Suprapubic skin (tissue), 4 donors: Measurements from ENCODE around the gene FKBP3. TPM values are rescaled to one million over a fixed set of nuclear protein-coding genes. Genes with fewer than 3 reads are reported as not detected.
"Not testable (repeated sequence)": the region's sequence is repeated elsewhere in the genome, so short reads cannot be mapped to it uniquely, and the experiment has no call there.

ENCODE experiments used
- DNase-seq, 2 donors: peaks; one replicate each; pipeline ENCODE4 v3.0.0-alpha.2; 2019; ENCODE audit warnings: low spot score in 2 of 2
- H3K27ac ChIP-seq: fragments of 200-600 bp; sonication (generic); one replicate; pipeline ENCODE4 v1.5.1; 2019
- H3K27me3 ChIP-seq: fragments of 200-600 bp; sonication (generic); one replicate; pipeline ENCODE4 v1.5.1; 2019
- H3K36me3 ChIP-seq: fragments of 200-600 bp; sonication (generic); one replicate; pipeline ENCODE4 v1.5.1; 2019
- H3K4me1 ChIP-seq: fragments of 200-600 bp; sonication (generic); one replicate; pipeline ENCODE4 v1.5.1; 2019
- H3K4me3 ChIP-seq: fragments of 200-600 bp; sonication (generic); one replicate; pipeline ENCODE4 v1.5.1; 2019; ENCODE audit warnings: mild to moderate bottlenecking
- H3K9me3 ChIP-seq: fragments of 200-600 bp; sonication (generic); one replicate; pipeline ENCODE4 v1.5.1; 2019
- CTCF ChIP-seq, 2 donors: fragments of 200-600 bp in 1 of 2; fragments of 450-650 bp in 1 of 2; sonication (generic) in 1 of 2; IDR thresholded peaks; one replicate each; pipeline ENCODE4 v1.5.1; 2016 to 2019; ENCODE audit warnings: antibody characterized with exemption in 2 of 2, mild to moderate bottlenecking in 1 of 2, moderate library complexity in 1 of 2
- EP300 ChIP-seq: sonication (generic); formaldehyde crosslinking; IDR thresholded peaks from one replicate; pipeline ENCODE4 v1.6.1; 2017; ENCODE audit warnings: antibody characterized with exemption
- POLR2A ChIP-seq, 2 donors: fragments of 450-650 bp; IDR thresholded peaks; one replicate each; pipeline ENCODE4 v1.6.1; 2017; ENCODE audit warnings: antibody characterized with exemption in 2 of 2, mild to moderate bottlenecking in 2 of 2, moderate library complexity in 2 of 2
- POLR2AphosphoS5 ChIP-seq, 3 donors: sonication (generic); formaldehyde crosslinking; IDR thresholded peaks; one replicate each; pipeline ENCODE4 v1.6.1; 2017; ENCODE audit warnings: antibody characterized with exemption in 3 of 3
- WGBS: methylation state at CpG from one replicate; pipeline ENCODE4 v1.1.5; 2018; 5-methylcytosine and 5-hydroxymethylcytosine counted together
- total RNA-seq, 4 donors: library from RNA; depleted of rRNA; stranded (reverse); fragments of >200 nt; gene quantifications; one replicate each; pipeline ENCODE4 v1.1.0, GENCODE V29; 2016

FKBP3 gene
- total RNA-seq, 4 donors from 2014 or later = 19.4 to 47.1 (median 22.0) TPM

DNA sequence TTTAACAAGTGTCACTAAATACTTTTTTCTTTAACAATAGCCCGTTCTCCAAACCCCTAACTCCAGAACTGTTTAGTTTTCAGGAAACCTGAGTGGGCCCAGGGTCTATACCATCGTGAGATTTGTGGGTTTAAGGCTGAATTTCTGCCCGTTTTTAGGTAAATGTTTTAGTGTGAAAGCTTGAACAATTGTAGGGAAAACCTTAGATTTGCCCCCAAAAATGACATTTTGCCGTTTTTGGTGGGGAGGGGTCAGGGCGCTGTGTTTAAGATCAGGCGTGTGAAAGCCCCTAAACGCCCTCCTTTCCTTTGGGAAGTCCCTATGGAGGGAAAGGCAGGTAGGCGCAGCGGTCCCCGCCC, 50.7 kb downstream of the FKBP3 start:
- Histone ChIP-seq H3K4me3 (peak overlapping the region; percentile 69), H3K4me1 (peaks cover 41% of the 10 kb centered on the region), H3K9me3 (no peaks in the 10 kb centered on the region), H3K36me3 (no peaks in the 10 kb centered on the region), H3K27me3 (no peaks in the 10 kb centered on the region), H3K27ac (peak overlapping the region; percentile 91)
- no peak for DNase-seq
- no peak for TF ChIP-seq POLR2A (IDR thresholded peaks at IDR 0.05)
- no peak for TF ChIP-seq POLR2AphosphoS5 (IDR thresholded peaks at IDR 0.05)
- TF ChIP-seq CTCF (IDR thresholded peaks at IDR 0.05) = no peak
- TF ChIP-seq EP300 = no peak
- WGBS = 2% methylated on average over 7 of the region's 10 CpGs

GRCh38 chr14:45082420-45082819, 51.9 kb downstream of the FKBP3 start:
- Histone ChIP-seq H3K4me3 (no peak overlapping the region), H3K27ac (no peak overlapping the region), H3K9me3 (no peaks in the 10 kb centered on the region), H3K27me3 (no peaks in the 10 kb centered on the region), H3K4me1 (peaks cover 34% of the 10 kb centered on the region), H3K36me3 (no peaks in the 10 kb centered on the region)
- DNase-seq = no peak
- TF ChIP-seq POLR2A (IDR thresholded peaks at IDR 0.05) (no peak), EP300 (no peak), CTCF (IDR thresholded peaks at IDR 0.05) (no peak), POLR2AphosphoS5 (IDR thresholded peaks at IDR 0.05) (no peak)
- WGBS = 71% methylated on average over 2 of the region's 2 CpGs

- peaks cover 24% of the 10 kb centered on the region for H3K4me1 ChIP-seq
- not testable (repeated sequence) for DNase-seq, H3K36me3 ChIP-seq, H3K9me3 ChIP-seq, H3K27ac ChIP-seq, H3K27me3 ChIP-seq, H3K4me3 ChIP-seq
- 88% methylated on average over 3 of the region's 3 CpGs for WGBS
Measured at GRCh38 chr14:45081096-45081495, 53.2 kb downstream of the FKBP3 start.

DNA sequence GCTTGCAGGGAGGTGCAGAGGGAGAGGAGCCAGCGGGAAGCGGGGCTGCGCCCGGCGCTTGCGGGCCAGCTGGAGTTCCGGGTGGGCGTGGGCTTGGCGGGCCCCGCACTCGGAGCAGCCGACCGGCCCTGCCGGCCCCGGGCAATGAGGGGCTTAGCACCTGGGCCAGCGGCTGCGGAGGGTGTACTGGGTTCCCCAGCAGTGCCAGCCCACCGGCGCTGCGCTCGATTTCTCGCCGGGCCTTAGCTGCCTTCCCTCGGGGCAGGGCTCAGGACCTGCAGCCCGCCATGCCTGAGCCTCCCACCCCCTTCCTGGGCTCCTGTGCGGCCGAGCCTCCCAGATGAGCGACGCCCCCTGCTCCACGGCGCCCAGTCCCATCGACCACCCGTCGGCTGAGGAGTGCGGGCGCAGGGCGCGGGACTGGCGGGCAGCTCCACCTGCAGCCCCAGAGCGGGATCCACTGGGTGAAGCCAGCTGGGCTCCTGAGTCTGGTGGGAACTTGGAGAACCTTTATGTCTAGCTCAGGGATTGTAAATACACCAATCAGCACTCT, 53.8 kb downstream of the FKBP3 start:
- H3K27ac ChIP-seq, DNase-seq: not testable (repeated sequence)
- 99% methylated on average over 20 of the region's 40 CpGs for WGBS

DNA sequence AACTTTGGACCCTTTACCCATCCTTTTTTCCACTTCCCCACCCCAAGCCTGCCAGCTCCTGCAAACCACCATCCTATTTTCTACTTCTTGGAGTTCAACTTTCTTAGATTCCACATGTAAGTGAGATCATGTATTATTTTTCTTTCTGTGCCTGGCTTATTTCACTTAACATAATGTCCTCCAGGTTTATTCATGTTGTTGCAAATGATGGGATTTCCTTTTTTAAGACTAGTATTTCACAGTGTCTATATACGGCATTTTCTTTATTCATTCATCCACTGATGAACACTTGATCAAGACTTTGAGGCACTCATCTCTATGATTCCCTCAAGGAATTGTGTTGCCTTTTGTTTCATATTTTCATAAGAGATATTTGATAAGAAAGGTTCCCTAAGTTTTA, 56.0 kb downstream of the FKBP3 start:
- Histone ChIP-seq H3K4me1 (peaks cover 3% of the 10 kb centered on the region), H3K4me3 (no peak overlapping the region), H3K27ac (no peak overlapping the region), H3K9me3 (no peaks in the 10 kb centered on the region), H3K27me3 (no peaks in the 10 kb centered on the region), H3K36me3 (no peaks in the 10 kb centered on the region)
- 92% methylated on average over 1 of the region's 1 CpG for WGBS
- TF ChIP-seq EP300 (no peak), POLR2AphosphoS5 (IDR thresholded peaks at IDR 0.05) (no peak), POLR2A (IDR thresholded peaks at IDR 0.05) (no peak), CTCF (IDR thresholded peaks at IDR 0.05) (no peak)
- DNase-seq = no peak

More for the DNA sequence above, 53.8 kb downstream of the FKBP3 start:
- H3K36me3 ChIP-seq, H3K27me3 ChIP-seq, H3K9me3 ChIP-seq, H3K4me3 ChIP-seq: not testable (repeated sequence)
- peaks cover 18% of the 10 kb centered on the region for H3K4me1 ChIP-seq

GRCh38 chr14:45073231-45073879, 60.9 kb downstream of the FKBP3 start:
- H3K27ac ChIP-seq = no peak overlapping the region
- 87% methylated on average over 5 of the region's 5 CpGs for WGBS
- TF ChIP-seq EP300 (no peak), CTCF (IDR thresholded peaks at IDR 0.05) (no peak)

More at GRCh38 chr14:45073231-45073879, 60.9 kb downstream of the FKBP3 start:
- no peak overlapping the region for H3K4me3 ChIP-seq
- no peaks in the 10 kb centered on the region for H3K27me3 ChIP-seq
- H3K36me3 ChIP-seq = peaks cover 23% of the 10 kb centered on the region
- no peaks in the 10 kb centered on the region for H3K4me1 ChIP-seq
- peaks cover 3% of the 10 kb centered on the region for H3K9me3 ChIP-seq
- no peak for DNase-seq
